ENCODE results near the gene FOXF2. TPM values are rescaled to one million over a fixed set of nuclear protein-coding genes. Genes with fewer than 3 reads are reported as not detected.

FOXF2 gene
- total RNA-seq, 1 experiment from 2014 or later = 2.7 TPM

- peak; percentile 61 for DNase-seq (ENCODE audit: low read depth)
Measured at GRCh38 chr6:1390946-1391799, 1.8 kb downstream of the FOXF2 start.

- DNase-seq (ENCODE audit: low read depth) = peak; percentile 43
Measured at GRCh38 chr6:1391800-1392309, 2.5 kb downstream of the FOXF2 start.

- DNase-seq (ENCODE audit: low read depth) = no peak
Measured at GRCh38 chr6:1392813-1393640, 3.7 kb downstream of the FOXF2 start.

- DNase-seq (ENCODE audit: low read depth) = no peak
Measured at GRCh38 chr6:1393641-1394283, 4.4 kb downstream of the FOXF2 start.

GRCh38 chr6:1394514-1395463 lies 5.4 kb downstream of the FOXF2 start:
- DNase-seq (ENCODE audit: low read depth) = no peak

- DNase-seq (ENCODE audit: low read depth) = no peak
Measured at GRCh38 chr6:1395506-1395905, 6.1 kb downstream of the FOXF2 start.

GRCh38 chr6:1395941-1396908 lies 6.8 kb downstream of the FOXF2 start:
- DNase-seq (ENCODE audit: low read depth) = no peak

- DNase-seq (ENCODE audit: low read depth) = peak; percentile 81
Measured at GRCh38 chr6:1396952-1397868, 7.8 kb downstream of the FOXF2 start.

- no peak for DNase-seq (ENCODE audit: low read depth)
Measured at GRCh38 chr6:1399085-1399780, 9.9 kb downstream of the FOXF2 start.

- DNase-seq (ENCODE audit: low read depth) = no peak
Measured at GRCh38 chr6:1400126-1400850, 10.9 kb downstream of the FOXF2 start.

- DNase-seq (ENCODE audit: low read depth) = no peak
Measured at GRCh38 chr6:1402369-1402768, 13.0 kb downstream of the FOXF2 start.

GRCh38 chr6:1402868-1403267 lies 13.5 kb downstream of the FOXF2 start:
- no peak for DNase-seq (ENCODE audit: low read depth)

- peak; percentile 46 for DNase-seq (ENCODE audit: low read depth)
Measured at GRCh38 chr6:1403851-1404712, 14.7 kb downstream of the FOXF2 start.

GRCh38 chr6:1404713-1405098 lies 15.3 kb downstream of the FOXF2 start:
- no peak for DNase-seq (ENCODE audit: low read depth)

GRCh38 chr6:1405221-1405620 lies 15.8 kb downstream of the FOXF2 start:
- DNase-seq (ENCODE audit: low read depth) = no peak

- DNase-seq (ENCODE audit: low read depth) = peak; percentile 37
Measured at GRCh38 chr6:1406306-1407072, 17.1 kb downstream of the FOXF2 start.
